Cortex of kidney (tissue), 1 donor: ENCODE results near the gene APCDD1.
"Not testable (repeated sequence)": the region's sequence is repeated elsewhere in the genome, so short reads cannot be mapped to it uniquely, and the experiment has no call there.

Experiments used
- DNase-seq: peaks from one replicate; lab custom pipeline; 2025; lab: John Stamatoyannopoulos, UW

Gene APCDD1

GRCh38 chr18:10462597-10462996 lies 8.2 kb downstream of the APCDD1 start:
- no peak for DNase-seq

DNA sequence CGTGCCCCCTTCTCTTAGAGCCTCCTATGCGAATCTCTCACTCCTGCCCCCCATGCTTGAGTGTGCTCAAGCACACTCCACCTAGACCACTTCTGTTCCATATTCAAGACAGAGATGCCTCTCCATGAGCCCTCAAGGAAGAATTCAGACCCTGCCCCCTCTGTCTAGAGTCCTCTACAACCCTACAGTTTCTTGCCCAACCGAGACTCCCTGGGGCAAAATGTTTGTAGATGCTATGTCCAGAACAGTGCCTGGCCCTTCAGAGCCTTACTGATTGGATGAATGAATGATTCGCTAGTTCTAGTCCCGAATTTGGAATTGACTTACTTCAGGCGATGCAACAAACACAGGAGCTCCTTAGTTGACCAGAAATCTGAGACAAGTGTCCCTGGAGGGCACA lies 8.7 kb downstream of the APCDD1 start:
- DNase-seq = no peak

DNA sequence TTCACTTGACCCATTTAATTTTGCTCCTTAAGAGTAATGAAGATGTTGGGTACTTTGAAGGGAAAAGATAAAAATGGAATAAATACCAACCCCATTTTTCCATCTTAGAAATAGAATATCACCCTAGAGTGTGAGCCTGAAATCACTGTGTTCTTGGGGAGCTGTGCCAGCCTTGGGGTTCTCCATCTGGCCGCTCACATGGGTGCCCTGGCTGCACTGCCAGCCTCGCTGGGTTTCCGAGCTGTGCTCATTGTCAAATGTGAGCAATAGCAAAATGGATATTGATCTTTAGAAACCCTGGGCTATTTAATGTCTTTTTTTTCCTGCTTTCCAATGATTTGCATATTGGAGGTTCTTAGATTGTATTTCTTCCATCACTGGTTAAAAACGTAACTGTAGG lies 9.3 kb downstream of the APCDD1 start:
- DNase-seq = no peak

GRCh38 chr18:10464161-10464648 lies 9.8 kb downstream of the APCDD1 start:
- not testable (repeated sequence) for DNase-seq

DNA sequence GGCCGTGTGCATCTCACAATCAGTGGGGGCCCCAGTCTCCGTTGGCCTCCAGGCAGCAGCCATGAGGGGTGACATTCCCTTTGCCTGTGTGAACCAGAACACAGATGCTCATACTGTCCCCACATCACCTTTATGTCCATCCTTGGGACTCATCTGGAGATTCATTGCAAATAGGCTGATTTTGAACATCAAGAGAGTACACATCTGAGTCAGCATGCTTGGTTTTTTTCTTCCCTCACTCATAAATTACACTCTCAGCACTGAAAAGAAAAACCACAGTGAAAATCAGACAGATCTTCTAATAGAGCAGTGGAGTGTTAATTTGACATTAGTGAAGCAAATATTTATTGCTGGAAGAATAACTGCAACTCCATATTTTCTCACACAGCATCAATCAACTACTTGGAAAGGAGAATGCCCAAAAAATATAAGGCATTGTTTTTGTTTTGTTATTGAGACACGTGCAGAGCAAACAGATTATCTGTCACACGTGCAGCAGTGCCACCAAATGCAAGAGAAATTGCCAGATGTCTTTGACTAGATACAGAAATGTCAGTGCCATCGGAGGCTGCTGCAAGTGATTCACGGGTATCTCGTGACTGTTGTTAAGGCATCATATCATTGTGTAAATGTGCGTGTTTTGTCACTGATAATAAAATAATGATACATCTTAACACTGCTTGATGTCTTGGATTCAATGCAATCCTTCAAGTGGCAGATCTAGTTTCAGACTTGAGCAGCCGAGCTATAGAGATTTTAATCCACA lies 10.9 kb downstream of the APCDD1 start:
- DNase-seq = no peak

- DNase-seq = no peak
Observed at GRCh38 chr18:10470429-10470828, 16.0 kb downstream of the APCDD1 start.

- DNase-seq = no peak
Observed at GRCh38 chr18:10471574-10471973, 17.1 kb downstream of the APCDD1 start.

DNA sequence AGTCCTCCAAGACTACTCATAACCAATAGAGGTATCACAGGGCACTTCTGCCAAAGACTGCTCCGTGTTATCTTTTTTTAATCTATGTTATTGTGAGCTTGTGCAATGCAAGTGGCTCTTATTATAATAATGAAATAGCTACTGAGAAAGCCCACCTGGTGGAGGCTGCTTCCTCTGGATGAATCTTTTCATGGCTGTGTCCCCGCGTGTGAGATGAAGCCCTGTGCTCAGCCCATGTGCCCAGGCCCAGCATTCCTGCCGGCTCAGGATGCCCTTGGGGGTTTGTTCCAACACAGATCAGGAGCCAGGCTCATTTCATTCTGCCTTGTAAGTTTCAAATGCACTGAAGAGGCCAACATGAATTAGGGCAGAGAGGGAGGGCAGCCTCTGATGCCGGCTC lies 18.7 kb downstream of the APCDD1 start:
- no peak for DNase-seq

GRCh38 chr18:10474309-10474708 lies 19.9 kb downstream of the APCDD1 start:
- DNase-seq = no peak

DNA sequence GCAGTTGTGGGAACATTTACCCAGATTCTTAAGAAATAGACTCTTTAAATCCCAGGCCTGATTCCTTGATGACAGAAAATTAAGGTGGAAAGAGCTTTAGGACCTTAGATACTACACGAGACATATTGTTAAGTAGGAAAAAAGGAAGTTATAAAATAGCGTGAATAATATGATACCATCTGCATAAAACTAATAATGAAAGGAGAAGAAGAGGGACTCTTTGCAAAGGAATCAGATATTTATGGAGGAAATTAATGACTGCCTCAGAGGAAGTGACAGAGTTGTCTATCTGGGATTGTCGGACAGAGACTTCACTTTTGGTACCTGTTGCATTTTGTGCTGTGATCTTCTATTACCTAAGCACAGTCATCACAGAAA lies 20.8 kb downstream of the APCDD1 start:
- DNase-seq = no peak

- no peak for DNase-seq
Observed at GRCh38 chr18:10475654-10476291, 21.3 kb downstream of the APCDD1 start.

GRCh38 chr18:10476338-10476791 lies 21.9 kb downstream of the APCDD1 start:
- no peak for DNase-seq

GRCh38 chr18:10477121-10477862 lies 22.9 kb downstream of the APCDD1 start:
- no peak for DNase-seq

DNA sequence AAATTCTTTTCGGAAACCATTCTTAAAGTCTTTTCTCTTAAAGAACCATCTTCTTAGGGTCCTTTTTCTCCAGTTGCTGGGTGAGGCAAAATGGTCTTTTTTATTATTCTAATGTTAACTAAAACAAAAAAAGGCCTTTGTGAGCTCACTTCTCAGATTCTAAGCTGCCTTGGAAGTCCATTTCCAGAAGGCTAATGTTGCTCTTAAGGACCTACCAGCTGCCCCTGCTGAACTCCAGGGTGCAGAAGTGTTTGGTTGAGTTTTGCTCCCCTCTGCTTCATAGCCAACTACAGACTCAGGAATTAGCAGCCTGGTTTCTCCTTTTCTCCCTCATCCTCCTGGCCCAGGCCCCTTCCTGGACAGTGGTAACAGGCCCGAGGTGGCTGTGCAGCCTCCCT lies 23.4 kb downstream of the APCDD1 start:
- DNase-seq = no peak

DNA sequence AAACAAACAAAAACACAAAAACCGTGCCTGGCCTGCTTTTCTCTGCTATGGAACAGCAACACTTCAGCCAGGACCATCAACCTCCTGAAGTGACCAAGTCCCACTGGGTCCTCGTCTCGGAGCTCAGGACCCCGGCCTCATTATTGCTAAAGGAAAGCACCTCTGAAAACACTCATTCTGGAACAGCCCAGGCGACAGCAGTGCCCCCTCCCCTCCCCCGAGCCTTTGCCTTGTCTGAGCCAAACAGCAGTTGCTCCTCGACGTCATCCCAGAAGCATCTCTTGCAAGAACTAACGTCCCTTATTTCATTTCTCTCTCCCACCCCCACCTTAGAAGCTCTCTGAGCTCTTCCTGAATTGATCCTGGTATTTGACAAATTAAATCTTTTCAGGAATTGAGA lies 27.4 kb downstream of the APCDD1 start:
- no peak for DNase-seq

- no peak for DNase-seq
Observed at GRCh38 chr18:10482363-10482984, 28.0 kb downstream of the APCDD1 start.

DNA sequence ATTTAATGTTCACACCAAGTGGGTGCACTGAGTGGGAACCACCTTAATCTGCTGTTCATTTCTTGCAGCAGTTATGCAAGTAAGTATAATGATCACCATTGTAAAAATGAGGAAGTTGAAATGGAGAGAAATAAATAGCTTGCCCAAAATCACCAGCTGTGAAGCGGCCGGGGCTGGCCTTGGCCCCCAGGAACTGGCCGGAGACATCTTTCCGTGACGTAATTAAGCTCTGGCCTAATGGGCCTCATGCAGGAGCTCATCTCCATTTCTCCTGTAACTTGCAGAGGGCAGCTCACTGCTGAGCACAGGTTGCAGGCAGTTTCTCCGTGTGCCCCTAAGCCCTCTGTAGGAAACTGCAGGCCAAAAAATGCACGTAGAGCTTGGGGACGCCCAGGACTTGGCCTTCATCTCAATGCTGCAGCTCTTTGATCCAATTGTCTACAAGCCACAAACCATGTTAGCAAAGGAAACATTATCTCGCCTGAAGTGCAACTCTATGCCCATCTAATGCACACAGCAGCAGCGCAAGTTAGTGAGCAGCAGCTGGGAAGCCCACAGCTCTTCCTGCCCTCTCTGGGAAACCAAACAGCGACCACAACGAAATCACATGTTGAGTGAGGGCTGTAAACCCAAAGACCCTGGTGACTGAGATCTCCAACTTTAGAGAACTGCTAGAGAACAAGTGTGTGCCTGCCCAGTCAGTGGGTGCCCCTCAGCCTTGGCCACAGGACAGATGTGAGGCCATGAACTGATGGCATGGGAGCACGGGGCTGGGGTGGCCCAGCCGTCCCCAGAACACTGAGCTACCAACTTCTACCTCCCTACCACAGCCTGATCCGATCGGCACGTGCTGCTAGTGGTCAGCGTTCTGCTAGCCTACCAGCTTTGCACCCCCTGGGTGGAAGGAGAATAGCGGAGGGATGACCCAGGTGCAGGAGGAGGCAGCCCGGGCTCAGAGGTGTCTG lies 28.8 kb downstream of the APCDD1 start:
- DNase-seq = no peak

- DNase-seq = no peak
Observed at GRCh38 chr18:10485475-10485874, 31.0 kb downstream of the APCDD1 start.

DNA sequence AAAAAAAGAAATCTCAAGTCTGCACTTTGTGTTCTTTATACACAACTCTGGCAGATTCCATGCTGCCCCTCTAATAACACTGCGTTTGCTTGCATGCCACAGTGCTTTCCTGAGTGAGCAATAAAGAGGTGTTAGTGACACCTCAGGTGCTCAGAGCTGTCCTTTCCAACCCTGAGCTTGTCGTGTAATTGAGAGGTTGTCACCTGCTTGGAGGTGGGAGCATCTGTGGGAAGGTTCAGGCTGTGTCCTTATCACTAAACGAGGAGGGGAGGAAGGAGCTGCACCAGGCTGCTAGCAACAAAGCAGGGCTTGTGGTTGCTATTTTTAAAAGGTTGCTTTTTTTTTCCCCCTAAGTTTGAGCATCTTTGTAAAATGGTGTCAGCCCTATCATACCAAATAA lies 31.9 kb downstream of the APCDD1 start:
- no peak for DNase-seq

DNA sequence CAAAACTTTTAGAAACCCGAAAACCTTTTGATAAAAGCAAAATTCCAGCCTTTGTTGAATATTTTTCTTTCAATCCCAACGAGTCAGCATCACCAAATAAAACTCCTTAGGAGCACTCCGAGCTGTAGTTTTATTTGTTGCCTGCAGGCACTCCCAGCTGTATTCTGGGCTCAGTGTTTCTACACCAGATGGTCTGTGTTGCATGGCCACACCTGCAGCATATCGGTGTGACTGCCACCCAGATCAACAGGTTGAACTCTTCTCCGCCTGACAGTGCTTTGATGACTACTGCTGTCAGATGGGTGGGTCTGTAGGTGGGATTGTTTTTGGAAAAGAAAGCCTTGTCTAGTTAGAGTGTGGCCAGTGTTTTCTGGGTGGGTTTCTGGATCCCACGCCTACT lies 32.7 kb downstream of the APCDD1 start:
- no peak for DNase-seq

DNA sequence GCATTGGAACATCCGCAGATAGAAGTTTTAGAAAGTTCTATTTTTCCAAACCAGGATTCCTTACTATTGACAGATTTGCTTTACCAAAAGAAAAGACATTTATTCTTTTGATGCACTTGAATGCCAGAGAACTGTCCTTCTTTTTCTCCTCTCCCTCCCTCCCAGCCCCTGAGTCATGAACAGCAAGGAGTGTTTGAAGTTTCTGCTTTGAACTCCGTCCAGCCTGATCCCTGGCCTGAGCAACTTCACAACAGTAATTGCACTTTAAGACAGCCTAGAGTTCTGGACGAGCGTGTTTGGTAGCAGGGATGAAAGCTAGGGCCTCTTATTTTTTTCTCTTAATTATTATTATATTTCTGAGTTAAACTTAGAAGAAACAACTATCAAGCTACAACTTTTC lies 33.6 kb downstream of the APCDD1 start:
- no peak for DNase-seq
